Ovary (tissue), 9 donors: ENCODE results near the gene TOP3A. TPM values are rescaled to one million over a fixed set of nuclear protein-coding genes. Genes with fewer than 3 reads are reported as not detected.

ENCODE experiments used
- DNase-seq, 5 donors: peaks; one replicate each; pipeline ENCODE4 v3.0.0-alpha.2; 2019 to 2020
- H3K27ac ChIP-seq, 2 donors: fragments of 200-600 bp; one replicate each; pipeline versions ENCODE4 v1.5.1 to v1.8.0; 2019 to 2022
- H3K27me3 ChIP-seq: fragments of 200-600 bp; one replicate; pipeline ENCODE4 v1.8.0; 2022
- H3K36me3 ChIP-seq: fragments of 200-600 bp; sonication (generic); one replicate; pipeline ENCODE4 v1.5.1; 2019
- H3K4me1 ChIP-seq: one replicate; pipeline ENCODE4 v1.8.1; 2013; ENCODE audit warnings: mild to moderate bottlenecking, moderate library complexity; ENCODE audit not compliant: insufficient read depth
- H3K4me3 ChIP-seq: fragments of 200-600 bp; sonication (generic); one replicate; pipeline ENCODE4 v1.5.1; 2017
- H3K9me3 ChIP-seq, 2 donors: fragments of 200-600 bp in 1 of 2; sonication (generic) in 1 of 2; one replicate each; pipeline versions ENCODE4 v1.5.1 to v1.8.1; 2013 to 2019; ENCODE audit warnings: mild to moderate bottlenecking in 1 of 2, moderate library complexity in 1 of 2
- CTCF ChIP-seq, 3 donors: fragments of 450-650 bp in 2 of 3; fragments of 200-600 bp in 1 of 3; IDR thresholded peaks; one replicate each; pipeline versions ENCODE4 v1.5.1 to v1.8.0; 2016 to 2022; ENCODE audit warnings: antibody characterized with exemption in 3 of 3, mild to moderate bottlenecking in 1 of 3
- EP300 ChIP-seq: sonication (generic); formaldehyde crosslinking; IDR thresholded peaks from one replicate; pipeline ENCODE4 v1.6.1; 2017; ENCODE audit warnings: antibody characterized with exemption
- POLR2A ChIP-seq: fragments of 450-650 bp; IDR thresholded peaks from one replicate; pipeline ENCODE4 v1.6.1; 2017; ENCODE audit warnings: antibody characterized with exemption, mild to moderate bottlenecking, moderate library complexity
- WGBS, 3 donors: extraction: QIAGEN DNeasy Blood & Tissue Kit in 1 of 3; methylation state at CpG; one replicate each; pipeline versions ENCODE4 v1.1.5 to v1.1.7; 2013 to 2017; 5-methylcytosine and 5-hydroxymethylcytosine counted together
- intact Hi-C, 4 donors: fragments of 100-400 bp; cut with DNase I; formaldehyde crosslinking; loops; one replicate each; pipeline versions ENCODE4 v1.11.0 to v1.15.1; 2022 to 2023
- polyA plus RNA-seq, 2 donors: library from polyadenylated mRNA; stranded (reverse); fragments of 200-250 nt in 1 of 2; fragments of 350-450 nt in 1 of 2; fragmentation: Illumina TruSeq in 1 of 2; extraction: RNeasy Lipid Tissue Mini Kit (QIAGEN cat#74804) in 1 of 2; gene quantifications; one replicate each; pipeline ENCODE4 v1.2.3, GENCODE V29; 2013 to 2014
- total RNA-seq, 7 donors: library from RNA; depleted of rRNA in 2 of 7; stranded (reverse); fragments of >200 nt in 2 of 7; fragmentation: NEBNext Ultra II Directional in 3 of 7; extraction: Animal tissue kit (Norgen Biotek cat#: 25700) in 3 of 7; gene quantifications; one replicate each; pipeline versions ENCODE4 v1.1.0 to v1.2.4, GENCODE V29; 2016 to 2023
- donor health status: DM: no; HTN: no; CAD: no; lungs with moderate emphysema.
- donor health status: DM: no; HTN: no; CAD: no.
- donor health status: Bipolar disorder and iron deficiency.
- donor health status: DM: yes; HTN: yes; CAD: no.
- donor health status: DM: no; HTN: no; CAD: no.
- donor health status: DM: yes; HTN: yes; CAD: no.

TOP3A gene
- total and polyA plus RNA-seq, 9 donors, result 12.6 to 35.7 (median 21.3) TPM

- H3K27ac ChIP-seq, result no peak overlapping the region
- no peak for DNase-seq
- peaks cover 7% of the 10 kb centered on the region for H3K4me1 ChIP-seq
- 77 to 81% (median 78%) methylated on average over 16 of the region's 16 CpGs for WGBS, 3 donors
- no peaks in the 10 kb centered on the region for H3K27me3 ChIP-seq
- TF ChIP-seq POLR2A (no peak), CTCF (IDR thresholded peaks at IDR 0.05) (no peak), EP300 (no peak)
- no peak overlapping the region for H3K4me3 ChIP-seq
- H3K36me3 ChIP-seq, result no peaks in the 10 kb centered on the region
- intact Hi-C loops, result no loop called here
- H3K9me3 ChIP-seq, result no peaks in the 10 kb centered on the region
Observed at GRCh38 chr17:18253187-18253884, 61.5 kb downstream of the TOP3A start.

GRCh38 chr17:18252160-18252559, 62.6 kb downstream of the TOP3A start:
- H3K4me3 ChIP-seq, result no peak overlapping the region
- TF ChIP-seq CTCF (IDR thresholded peaks at IDR 0.05) (no peak), EP300 (no peak), POLR2A (no peak)
- no peaks in the 10 kb centered on the region for H3K27me3 ChIP-seq
- intact Hi-C loops, result no loop called here
- H3K4me1 ChIP-seq, result peaks cover 3% of the 10 kb centered on the region
- H3K9me3 ChIP-seq, result no peaks in the 10 kb centered on the region
- no peak overlapping the region for H3K27ac ChIP-seq
- H3K36me3 ChIP-seq, result no peaks in the 10 kb centered on the region
- DNase-seq, result peak in 1 of 5 donors; percentile 36
- WGBS, 3 donors, result 72 to 78% (median 73%) methylated on average over 5 of the region's 5 CpGs

GRCh38 chr17:18251204-18251603, 63.6 kb downstream of the TOP3A start:
- peaks cover 2% of the 10 kb centered on the region for H3K4me1 ChIP-seq
- no peak overlapping the region for H3K4me3 ChIP-seq
- TF ChIP-seq CTCF (IDR thresholded peaks at IDR 0.05) (no peak), POLR2A (no peak), EP300 (no peak)
- intact Hi-C loops, result no loop called here
- WGBS, 3 donors, result 40 to 61% (median 49%) methylated on average over 15 of the region's 15 CpGs
- no peaks in the 10 kb centered on the region for H3K36me3 ChIP-seq
- H3K27me3 ChIP-seq, result no peaks in the 10 kb centered on the region
- H3K9me3 ChIP-seq, result no peaks in the 10 kb centered on the region
- no peak overlapping the region for H3K27ac ChIP-seq
- DNase-seq, result peak in 1 of 5 donors; percentile 36

GRCh38 chr17:18250708-18251107, 64.1 kb downstream of the TOP3A start:
- DNase-seq, result peak in 1 of 5 donors; percentile 24
- Histone ChIP-seq H3K27me3 (no peaks in the 10 kb centered on the region), H3K4me3 (no peak overlapping the region), H3K9me3 (no peaks in the 10 kb centered on the region), H3K36me3 (no peaks in the 10 kb centered on the region), H3K4me1 (peaks cover 2% of the 10 kb centered on the region), H3K27ac (no peak overlapping the region)
- WGBS, 3 donors, result 90 to 95% (median 92%) methylated on average over 14 of the region's 14 CpGs
- intact Hi-C loops, result no loop called here
- TF ChIP-seq EP300 (no peak), CTCF (IDR thresholded peaks at IDR 0.05) (no peak), POLR2A (no peak)
